Panc1 (cell line): ENCODE measurements around the gene TTC27. TPM values are rescaled to one million over a fixed set of nuclear protein-coding genes. Genes with fewer than 3 reads are reported as not detected.

ENCODE experiments used
- ATAC-seq: fragments of 200-7000 bp; cut with Tn5 transposase; 2 replicates; pipeline ENCODE4 v1.9.1; 2020; ENCODE audit warnings: mild to moderate bottlenecking, moderate library complexity
- BruUV-seq: library from RNA; stranded (reverse); fragments of 400-500 nt; replicated peaks from 2 replicates; lab custom pipeline; 2021; lab: Mats Ljungman, UMichigan
- CTCF ChIA-PET: fragments of 300-600 bp; sonication (Branson Sonifier 250); formaldehyde crosslinking; loops from one replicate; lab custom pipeline; 2022; ENCODE audit warnings: antibody characterized with exemption; lab: Charles Lee
- POLR2A ChIA-PET: fragments of 300-600 bp; sonication (Branson Sonifier 250); formaldehyde crosslinking; loops from one replicate; lab custom pipeline; 2022; ENCODE audit warnings: antibody characterized with exemption; lab: Charles Lee
- DNase-seq: peaks from one replicate; pipeline ENCODE4 v3.0.0-alpha.2; 2010; ENCODE audit warnings: low read depth, low spot score
- H3K27ac ChIP-seq: 2 replicates; pipeline ENCODE4 v1.5.1; 2011; ENCODE audit warnings: mild to moderate bottlenecking, low read length, inconsistent platforms
- H3K27me3 ChIP-seq: fragments of 200-500 bp; sonication (Bioruptor generic); 2 replicates; pipeline ENCODE4 v1.6.0; 2014; ENCODE audit warnings: low read length, inconsistent platforms; ENCODE audit not compliant: control insufficient read depth, insufficient read depth
- H3K36me3 ChIP-seq: fragments of 200-500 bp; sonication (Bioruptor generic); 2 replicates; pipeline ENCODE4 v1.5.1; 2014; ENCODE audit warnings: inconsistent platforms, mild to moderate bottlenecking, low read length, moderate library complexity; ENCODE audit not compliant: control insufficient read depth, insufficient read depth
- H3K4me1 ChIP-seq: 2 replicates; pipeline ENCODE4 v1.5.1; 2011; ENCODE audit warnings: inconsistent platforms, mild to moderate bottlenecking, low read length, moderate library complexity; ENCODE audit not compliant: control insufficient read depth, insufficient read depth
- H3K4me3 ChIP-seq, 2 experiments: 2 replicates each; pipeline ENCODE4 v1.5.1; 2011 to 2012; ENCODE audit warnings: low read depth in 2 of 2, low read length in 2 of 2, mild to moderate bottlenecking in 2 of 2, inconsistent platforms in 1 of 2, moderate library complexity in 1 of 2
- H3K9me3 ChIP-seq: fragments of 200-500 bp; sonication (Bioruptor generic); 2 replicates; pipeline ENCODE4 v1.5.1; 2014; ENCODE audit warnings: low read depth, mild to moderate bottlenecking, inconsistent platforms, low read length, moderate library complexity; ENCODE audit not compliant: control insufficient read depth, insufficient read depth
- CTCF ChIP-seq: fragments of 450-650 bp; IDR thresholded peaks from 2 replicates; pipeline ENCODE4 v1.5.1; 2017; ENCODE audit warnings: mild to moderate bottlenecking
- POLR2AphosphoS5 ChIP-seq: IDR thresholded peaks from 2 replicates; pipeline ENCODE4 v1.6.1; 2012; ENCODE audit warnings: mild to moderate bottlenecking, low read depth, low read length, moderate library complexity
- REST ChIP-seq, 2 experiments: IDR thresholded peaks; 2 replicates each; pipeline ENCODE4 v1.6.1; 2011 to 2012; ENCODE audit warnings: low read depth in 2 of 2, control low read depth in 1 of 2, low read length in 1 of 2, mild to moderate bottlenecking in 1 of 2, moderate library complexity in 1 of 2; ENCODE audit not compliant: insufficient read depth in 1 of 2
- SIN3A ChIP-seq: IDR thresholded peaks from 2 replicates; pipeline ENCODE4 v1.6.1; 2012; ENCODE audit warnings: low read depth, mild to moderate bottlenecking, low read length, moderate library complexity, borderline replicate concordance; ENCODE audit not compliant: insufficient read depth
- TCF7L2 ChIP-seq: IDR thresholded peaks from 2 replicates; pipeline ENCODE4 v1.6.1; 2011; ENCODE audit warnings: mild to moderate bottlenecking, low read depth, low read length, inconsistent platforms
- in situ Hi-C: cut with HindIII; loops from 2 replicates; pipeline ENCODE4 v1.10.0; 2016; ENCODE audit warnings: low sequenced_read_pairs, low pct_unique_long_range_greater_than_20kb
- intact Hi-C: fragments of 100-400 bp; cut with micrococcal nuclease; formaldehyde crosslinking; loops from one replicate; pipeline ENCODE4 v1.10.0; 2022; ENCODE audit not compliant: unreplicated experiment
- total RNA-seq: library from RNA; stranded (reverse); gene quantifications from one replicate; pipeline ENCODE4 v1.2.1, GENCODE V29; 2021; ENCODE audit not compliant: unreplicated experiment

The TTC27 gene
- total RNA-seq, 1 experiment from 2014 or later = 24.7 TPM

GRCh38 chr2:32775954-32776353 lies 148.1 kb downstream of the TTC27 start:
- no peak for ATAC-seq
- intact Hi-C loops = no loop called here
- TF ChIP-seq POLR2AphosphoS5 = no peak
- no peak for TF ChIP-seq CTCF
- TF ChIP-seq TCF7L2 = no peak
- TF ChIP-seq REST (IDR thresholded peaks at IDR 0.05; ENCODE audit: insufficient read depth in 1 of 2, low read depth in 2 of 2, low read length in 1 of 2) = no peak
- TF ChIP-seq SIN3A = no peak
- H3K36me3 ChIP-seq = no peaks in the 10 kb centered on the region; the same call in 1 of the 2 replicates
- H3K27me3 ChIP-seq = no peaks in the 10 kb centered on the region
- BruUV-seq = no TSS peak
- ChIA-PET POLR2A (no interaction called here), CTCF (interaction anchor here (0.6 kb wide), 1 partner anchor 620 kb away, joined by 3 read pairs; no protein-coding TSS in a partner anchor)
- in situ Hi-C loops = no loop called here
- no peak overlapping the region for H3K27ac ChIP-seq
- peaks cover 8% of the 10 kb centered on the region; the same call in 1 of the 2 replicates for H3K9me3 ChIP-seq
- no peaks in the 10 kb centered on the region for H3K4me1 ChIP-seq
- H3K4me3 ChIP-seq = no peak overlapping the region
- DNase-seq = no peak

GRCh38 chr2:32777714-32778113 lies 149.9 kb downstream of the TTC27 start:
- no peak for TF ChIP-seq REST (IDR thresholded peaks at IDR 0.05; ENCODE audit: insufficient read depth in 1 of 2, low read depth in 2 of 2, low read length in 1 of 2)
- no peak for TF ChIP-seq SIN3A
- TF ChIP-seq POLR2AphosphoS5 = no peak
- TF ChIP-seq TCF7L2 = no peak
- TF ChIP-seq CTCF = no peak
- no peak for DNase-seq
- BruUV-seq = no TSS peak
- Histone ChIP-seq H3K27ac (no peak overlapping the region), H3K9me3 (peaks cover 12% of the 10 kb centered on the region; the same call in 1 of the 2 replicates), H3K4me3 (no peak overlapping the region), H3K36me3 (peaks cover 6% of the 10 kb centered on the region; the same call in 1 of the 2 replicates), H3K4me1 (no peaks in the 10 kb centered on the region), H3K27me3 (no peaks in the 10 kb centered on the region)
- ChIA-PET POLR2A (no interaction called here), CTCF (no interaction called here)
- in situ Hi-C loops = no loop called here
- ATAC-seq = no peak
- intact Hi-C loops = no loop called here
